Spinal cord (tissue), 10 donors: ENCODE measurements around the gene CD63. TPM values are rescaled to one million over a fixed set of nuclear protein-coding genes. Genes with fewer than 3 reads are reported as not detected.
A peak's percentile ranks its signal among the peaks of the same experiment; 100 is the strongest.

Source experiments
- DNase-seq, 6 donors: peaks; one replicate each; pipeline versions ENCODE4 v3.0.0 to v3.0.0-alpha.2; 2013 to 2015; ENCODE audit warnings: low spot score in 6 of 6, low read depth in 4 of 6
- H3K27ac ChIP-seq: one replicate; pipeline ENCODE4 v1.5.1; 2013; ENCODE audit warnings: low read depth, low read length, control low read depth
- H3K27me3 ChIP-seq: one replicate; pipeline ENCODE4 v1.6.1; 2013; ENCODE audit warnings: low read length; ENCODE audit not compliant: control insufficient read depth, insufficient read depth
- H3K36me3 ChIP-seq: one replicate; pipeline ENCODE4 v1.6.1; 2013; ENCODE audit warnings: low read length; ENCODE audit not compliant: control insufficient read depth, insufficient read depth
- H3K4me1 ChIP-seq: one replicate; pipeline ENCODE4 v1.6.1; 2013; ENCODE audit warnings: low read length; ENCODE audit not compliant: control insufficient read depth, insufficient read depth
- H3K4me3 ChIP-seq: one replicate; pipeline ENCODE4 v1.5.1; 2013; ENCODE audit warnings: low read depth, low read length, control low read depth
- H3K9me3 ChIP-seq: one replicate; pipeline ENCODE4 v1.6.1; 2013; ENCODE audit warnings: low read length; ENCODE audit not compliant: control insufficient read depth, insufficient read depth
- WGBS: methylation state at CpG from one replicate; pipeline ENCODE4 v1.1.5; 2013; ENCODE audit warnings: missing lambda C conversion rate; ENCODE audit not compliant: insufficient coverage; 5-methylcytosine and 5-hydroxymethylcytosine counted together
- polyA plus RNA-seq, 2 donors: library from polyadenylated mRNA; unstranded; fragments of 120-200 nt; gene quantifications; one replicate each; pipeline ENCODE4 v1.2.1, GENCODE V29; 2013; ENCODE audit not compliant: insufficient read length in 2 of 2
- total RNA-seq, 2 donors: library from RNA; depleted of rRNA in 1 of 2; stranded (reverse); fragments of 120-200 nt in 1 of 2; fragments of >200 nt in 1 of 2; gene quantifications; one replicate each; pipeline versions ENCODE4 v1.2.3 to v1.2.4, GENCODE V29; 2013 to 2014
- donor health status: healthy.

The CD63 gene
- total and polyA plus RNA-seq, 4 donors = 419 to 943 (median 530) TPM

DNA sequence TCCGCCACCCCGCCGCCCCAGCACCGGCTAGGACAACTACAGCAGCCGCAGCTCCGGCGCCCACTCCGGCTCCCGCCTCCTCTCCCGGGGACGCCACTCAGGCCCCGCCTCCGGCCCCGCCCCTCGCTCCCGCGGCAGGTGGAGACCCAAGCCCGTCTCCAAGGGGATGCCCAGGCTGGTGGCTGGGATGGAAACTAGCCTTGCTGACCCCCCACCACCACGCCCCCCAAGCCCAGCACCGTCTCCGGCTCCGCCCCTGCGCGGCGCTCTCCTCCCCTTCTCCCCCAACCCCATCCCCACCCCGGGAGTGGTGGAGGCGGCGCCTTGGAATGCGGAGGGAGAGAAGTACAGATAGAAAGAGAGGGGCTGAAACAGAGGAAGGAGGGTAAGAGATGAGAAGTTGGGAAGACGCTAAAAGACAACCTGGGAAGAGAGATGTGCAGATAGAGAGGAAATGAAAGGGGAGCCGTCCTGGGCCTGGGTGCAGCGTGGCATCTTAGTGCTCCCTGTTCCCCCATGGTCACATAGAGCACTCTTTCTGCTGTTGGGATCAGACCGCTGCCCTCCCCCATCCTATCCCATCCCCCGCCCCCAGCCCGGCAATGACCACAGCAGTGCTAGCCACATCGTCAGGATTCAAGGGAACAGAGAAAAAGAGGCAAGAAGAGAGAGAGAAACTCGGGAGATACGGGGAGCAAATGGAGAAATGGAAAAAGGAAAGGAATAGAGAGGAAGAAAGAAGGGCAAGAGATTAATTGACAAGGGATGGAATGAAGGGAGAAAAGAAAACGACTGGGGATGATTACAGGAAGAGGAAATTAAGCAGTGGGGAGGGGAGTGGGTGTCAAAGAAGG lies 20.7 kb downstream of the CD63 start, which contains the start of gene ITGA7:
TSS of gene ITGA7 (minus strand) at position 64 of the 854 bp plus-strand sequence. CDS start 222 bp downstream, outside the sequence.
- WGBS = under 1% methylated on average over 24 of the region's 39 CpGs

DNA sequence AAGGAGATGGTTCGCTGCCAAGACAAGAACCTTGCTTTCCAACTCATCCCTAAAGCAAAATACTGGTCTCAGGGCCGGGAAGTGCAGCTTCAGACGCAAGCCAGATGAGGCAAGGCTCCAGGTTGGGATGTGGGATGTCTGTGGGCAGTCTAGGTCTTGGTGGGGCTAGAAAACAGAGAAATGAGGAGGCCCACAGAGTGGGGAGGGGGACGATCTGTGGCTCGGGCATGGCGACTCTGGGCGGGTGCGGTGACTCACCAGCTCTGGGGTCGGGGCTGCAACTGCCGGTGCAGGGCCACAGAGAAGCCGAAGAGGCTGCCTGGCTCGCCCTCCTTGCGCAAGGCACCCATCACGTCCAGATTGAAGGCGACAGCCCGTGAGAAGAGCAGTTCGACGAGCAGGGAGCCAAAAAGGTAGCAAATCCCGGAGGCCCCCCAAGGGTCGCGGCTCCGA lies 21.6 kb downstream of the CD63 start:
- peaks cover 7% of the 10 kb centered on the region for H3K36me3 ChIP-seq
- peak in 1 of 6 donors; percentile 25 for DNase-seq
- 2% methylated on average over 21 of the region's 22 CpGs for WGBS
- peaks cover 49% of the 10 kb centered on the region for H3K4me1 ChIP-seq
- H3K9me3 ChIP-seq = no peaks in the 10 kb centered on the region
- peaks cover 17% of the 10 kb centered on the region for H3K27me3 ChIP-seq
- peak overlapping the region; percentile 72 for H3K4me3 ChIP-seq
- peak overlapping the region; percentile 57 for H3K27ac ChIP-seq

More for the DNA sequence above, 20.7 kb downstream of the CD63 start, which contains the start of gene ITGA7:
- H3K27ac ChIP-seq = peak within 1 kb of the TSS; percentile 61
- H3K36me3 ChIP-seq = peaks cover 2% of the 10 kb centered on the region
- peaks cover 17% of the 10 kb centered on the region for H3K27me3 ChIP-seq
- H3K4me1 ChIP-seq = peaks cover 48% of the 10 kb centered on the region
- peak in 3 of 6 donors; percentile 57 to 91 (median 88) for DNase-seq
- H3K4me3 ChIP-seq = peak within 1 kb of the TSS; percentile 72
- no peaks in the 10 kb centered on the region for H3K9me3 ChIP-seq

DNA sequence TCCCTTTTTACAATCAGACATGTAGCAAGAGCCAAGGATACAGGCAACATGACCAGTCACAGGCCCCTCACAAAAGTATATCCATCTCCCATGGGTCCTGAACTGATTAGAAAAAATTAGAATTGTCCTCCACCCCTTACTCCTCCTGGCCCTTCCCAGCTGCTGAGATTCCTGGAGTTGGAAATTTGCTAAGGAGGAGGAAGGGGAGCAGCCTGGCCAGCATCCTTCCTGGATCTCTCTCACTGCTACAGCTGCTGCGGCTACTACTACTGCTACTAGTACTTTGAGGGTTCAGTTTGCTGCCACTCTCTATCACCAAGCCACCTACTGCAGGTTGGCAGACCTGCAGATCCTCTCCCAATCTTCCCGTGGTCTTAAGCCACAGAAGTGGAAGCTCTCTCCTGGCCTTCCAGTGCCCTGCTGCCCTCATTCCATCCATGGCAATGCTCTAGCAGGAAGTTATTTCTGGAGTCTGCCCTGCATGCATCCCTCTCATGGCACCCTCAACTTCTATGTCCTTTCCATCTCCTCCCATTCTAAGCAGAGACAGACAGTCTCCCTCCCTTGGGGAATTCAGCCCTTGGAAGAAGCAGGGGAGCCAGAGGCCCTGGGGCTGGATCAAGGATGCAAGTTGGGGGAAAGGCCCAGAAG lies 22.1 kb downstream of the CD63 start:
- DNase-seq = no peak
- Histone ChIP-seq H3K36me3 (peaks cover 7% of the 10 kb centered on the region), H3K27ac (peak overlapping the region; percentile 57), H3K27me3 (peaks cover 17% of the 10 kb centered on the region), H3K4me3 (peak overlapping the region; percentile 72), H3K9me3 (no peaks in the 10 kb centered on the region), H3K4me1 (peaks cover 49% of the 10 kb centered on the region)
- WGBS = 53% methylated on average over 2 of the region's 2 CpGs

DNA sequence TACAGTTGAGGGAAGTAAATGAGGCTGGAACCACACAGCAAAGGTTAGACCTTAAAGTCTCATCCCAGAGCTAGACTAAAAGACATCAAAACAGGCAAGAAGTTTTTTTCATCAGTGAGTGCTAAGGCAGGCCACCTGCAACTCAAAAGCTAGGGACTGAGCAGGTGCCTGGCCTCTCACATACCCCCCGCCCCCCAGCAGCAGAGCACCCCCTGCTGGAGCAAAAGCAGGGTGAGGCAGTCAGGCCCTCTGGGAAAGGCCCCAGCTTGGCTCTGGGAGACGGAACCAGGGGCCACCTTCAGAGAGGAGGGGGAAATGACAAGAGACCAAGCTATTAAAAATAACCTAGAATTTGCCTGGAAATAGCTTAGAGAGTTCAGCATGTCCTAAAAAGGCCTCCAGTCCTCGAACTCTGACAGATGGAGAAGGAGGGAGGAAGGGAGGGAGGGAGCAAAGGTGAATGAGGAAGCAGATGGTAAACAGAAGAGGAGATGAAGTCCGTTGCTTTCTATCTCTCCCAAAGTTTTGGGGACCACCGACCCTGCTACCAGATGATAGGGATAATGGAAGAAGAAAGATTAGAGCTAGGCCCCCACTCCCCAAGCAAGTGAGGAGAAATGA lies 22.9 kb downstream of the CD63 start:
- no peaks in the 10 kb centered on the region for H3K9me3 ChIP-seq
- H3K4me3 ChIP-seq = no peak overlapping the region
- peaks cover 49% of the 10 kb centered on the region for H3K4me1 ChIP-seq
- H3K36me3 ChIP-seq = peaks cover 7% of the 10 kb centered on the region
- peaks cover 14% of the 10 kb centered on the region for H3K27me3 ChIP-seq
- no peak for DNase-seq
- WGBS = 33% methylated on average over 2 of the region's 5 CpGs
- H3K27ac ChIP-seq = no peak overlapping the region

DNA sequence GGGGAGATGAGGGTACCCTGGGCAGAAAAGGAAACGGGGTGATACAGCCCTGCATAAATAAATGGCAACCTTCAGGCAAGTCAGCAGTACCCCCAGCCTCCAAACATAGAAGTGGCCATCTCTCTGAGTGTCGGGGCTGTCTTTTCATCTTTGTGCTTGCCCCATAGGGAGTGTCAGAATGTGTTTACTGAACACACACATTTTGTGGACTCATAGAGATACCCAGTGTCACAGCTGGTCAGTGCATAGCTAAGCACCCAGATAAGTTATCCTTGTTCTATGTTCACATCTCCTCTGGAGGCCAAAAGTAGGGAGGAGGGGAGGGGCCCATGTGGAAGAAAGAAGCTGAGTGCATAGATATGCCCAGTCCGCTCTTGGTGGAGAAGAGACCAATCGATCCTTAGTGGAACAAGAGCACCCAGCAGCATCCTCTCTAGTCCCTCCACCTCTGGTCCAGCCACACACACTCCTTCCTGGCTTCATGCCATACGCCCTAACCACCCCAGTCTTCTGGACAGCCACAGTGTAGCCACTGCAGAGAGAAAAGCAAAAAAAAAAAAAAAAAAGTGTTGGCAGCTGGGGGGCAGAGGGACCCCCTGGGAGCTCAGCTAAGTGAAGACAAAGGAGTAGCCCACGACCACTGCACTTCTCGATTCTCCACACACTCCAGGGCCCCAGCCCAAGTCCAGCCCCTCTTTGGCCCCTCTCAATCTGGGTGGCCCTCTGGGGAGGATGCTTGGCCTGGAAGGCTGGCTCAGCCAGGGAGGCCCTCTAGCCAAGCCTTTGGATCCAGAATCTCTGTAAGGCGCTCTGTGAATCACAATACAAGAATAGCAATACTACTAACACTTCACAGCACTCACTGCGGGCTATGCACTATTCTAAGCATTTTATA lies 23.7 kb downstream of the CD63 start:
- DNase-seq = no peak
- H3K36me3 ChIP-seq = peaks cover 14% of the 10 kb centered on the region
- no peak overlapping the region for H3K27ac ChIP-seq
- peaks cover 49% of the 10 kb centered on the region for H3K4me1 ChIP-seq
- H3K9me3 ChIP-seq = no peaks in the 10 kb centered on the region
- 44% methylated on average over 3 of the region's 9 CpGs for WGBS
- peaks cover 11% of the 10 kb centered on the region for H3K27me3 ChIP-seq
- no peak overlapping the region for H3K4me3 ChIP-seq

DNA sequence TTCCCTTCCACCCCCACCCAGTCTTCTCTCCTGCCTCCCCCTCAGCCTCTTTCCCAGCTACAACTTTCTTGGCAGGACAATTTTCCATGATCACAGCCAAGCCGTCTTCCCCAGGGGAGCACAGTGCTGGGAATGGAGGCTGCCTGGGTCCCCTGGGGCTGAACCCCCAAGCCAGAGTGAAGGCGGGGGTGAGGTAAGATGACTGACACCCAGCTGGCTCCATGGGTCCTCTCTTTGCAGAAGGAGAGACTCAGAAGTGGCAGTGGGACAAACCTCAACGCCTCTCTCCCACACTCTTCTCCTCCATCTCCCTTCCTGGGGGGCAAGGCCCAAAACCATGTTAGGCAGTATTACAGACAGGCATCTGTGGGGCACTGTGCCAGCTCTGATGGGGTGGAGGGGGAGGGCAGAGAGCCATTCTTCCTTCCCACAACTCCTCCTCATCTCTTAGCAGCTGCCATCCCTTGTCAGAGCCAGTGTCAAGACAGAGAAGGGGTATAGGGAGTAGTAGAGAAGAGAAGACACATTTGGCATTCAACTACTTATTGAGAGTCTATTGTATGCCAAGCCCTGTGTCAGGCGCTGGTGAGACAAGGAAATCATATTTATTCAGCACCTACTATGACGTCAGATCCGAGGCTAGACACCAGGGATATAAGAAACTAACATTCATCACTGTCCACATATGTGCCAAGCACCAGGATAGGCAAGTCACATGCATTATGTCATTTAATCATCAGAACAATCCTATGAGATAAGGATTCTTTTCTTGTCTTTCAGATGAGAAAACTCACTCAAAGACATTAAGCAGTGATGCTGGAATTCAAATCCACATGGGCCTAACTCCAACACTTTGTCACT lies 24.7 kb downstream of the CD63 start:
- Histone ChIP-seq H3K27me3 (peaks cover 4% of the 10 kb centered on the region), H3K36me3 (peaks cover 21% of the 10 kb centered on the region), H3K9me3 (no peaks in the 10 kb centered on the region), H3K27ac (no peak overlapping the region), H3K4me3 (no peak overlapping the region), H3K4me1 (peaks cover 49% of the 10 kb centered on the region)
- no peak for DNase-seq
- 70% methylated on average over 2 of the region's 6 CpGs for WGBS

DNA sequence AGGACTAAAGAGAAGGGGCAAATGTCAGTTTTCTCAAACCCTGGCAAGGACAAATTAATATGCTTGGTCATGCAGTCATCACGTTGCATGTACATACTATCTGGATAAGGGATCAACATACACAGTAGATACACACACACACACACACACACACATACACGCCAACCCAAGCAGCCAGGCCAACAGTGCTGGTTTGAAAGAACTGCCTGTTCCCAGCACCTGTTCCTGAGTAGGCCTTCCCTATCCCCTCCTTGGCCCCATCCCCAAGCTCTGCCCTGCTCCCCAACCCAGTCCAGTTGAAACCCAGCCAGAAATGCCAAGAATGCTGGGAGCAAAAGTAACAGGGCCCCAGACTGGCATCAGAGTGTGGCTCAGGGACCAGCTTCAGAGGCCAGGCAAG lies 25.5 kb downstream of the CD63 start:
- Histone ChIP-seq H3K27ac (no peak overlapping the region), H3K4me3 (no peak overlapping the region), H3K36me3 (peaks cover 29% of the 10 kb centered on the region), H3K27me3 (no peaks in the 10 kb centered on the region), H3K4me1 (peaks cover 44% of the 10 kb centered on the region), H3K9me3 (no peaks in the 10 kb centered on the region)
- WGBS = 78% methylated on average over 2 of the region's 2 CpGs
- peak in 2 of 6 donors; percentile 27 to 60 for DNase-seq

DNA sequence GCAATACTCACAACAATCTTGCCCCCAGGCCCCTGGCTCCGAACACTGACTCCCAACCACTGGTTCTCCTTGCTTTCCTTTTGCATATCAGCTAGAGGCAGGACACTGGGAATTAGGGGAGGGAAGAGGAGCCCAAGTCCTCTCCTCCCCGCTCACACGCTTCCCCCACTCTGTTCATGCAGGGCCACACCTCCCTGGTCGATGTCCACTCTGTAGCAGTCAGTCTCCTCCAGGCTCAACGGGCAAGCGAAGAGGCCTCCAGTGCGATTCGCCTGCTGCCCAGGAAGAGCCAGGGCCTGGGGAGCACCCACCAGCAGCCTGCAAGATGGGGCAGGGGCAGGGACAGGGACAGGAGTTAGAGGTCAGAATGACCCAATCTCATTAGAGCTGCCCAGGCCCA lies 25.9 kb downstream of the CD63 start:
- no peak overlapping the region for H3K27ac ChIP-seq
- H3K27me3 ChIP-seq = no peaks in the 10 kb centered on the region
- no peak for DNase-seq
- peaks cover 40% of the 10 kb centered on the region for H3K4me1 ChIP-seq
- H3K4me3 ChIP-seq = no peak overlapping the region
- WGBS = 100% methylated on average over 6 of the region's 8 CpGs
- peaks cover 33% of the 10 kb centered on the region for H3K36me3 ChIP-seq
- H3K9me3 ChIP-seq = no peaks in the 10 kb centered on the region
